ENCODE data around the gene KRTAP9-7.

KRTAP9-7 gene

GRCh38 chr17:41308251-41308917 lies 32.9 kb downstream of the KRTAP9-7 start:
- no peak overlapping the region for H3K4me3 ChIP-seq (ENCODE audit: low read depth, low read length)
- CTCF ChIA-PET: interaction anchor here (1.7 to 2.6 kb wide), 2 partner anchors 14 to 22 kb away, joined by 7 to 9 read pairs; no protein-coding TSS in a partner anchor
- POLR2A ChIA-PET: no interaction called here
- TF ChIP-seq CTCF (IDR thresholded peaks at IDR 0.05; ENCODE audit: insufficient read depth, low read length, missing control alignments): no peak
- DNase-seq (ENCODE audit: low read depth, low spot score): no peak

- POLR2A ChIA-PET: no interaction called here
Observed at GRCh38 chr17:41308918-41309359, 33.4 kb downstream of the KRTAP9-7 start, which contains the start of gene KRTAP16-1. TSS of gene KRTAP16-1 (minus strand) at chr17:41309309. CDS start at chr17:41309253, 56 bp downstream.

GRCh38 chr17:41311111-41311510 lies 35.6 kb downstream of the KRTAP9-7 start:
- ChIA-PET POLR2A (no interaction called here), CTCF (interaction anchor here (1.7 kb wide), 1 partner anchor 11 kb away, joined by 12 read pairs; no protein-coding TSS in a partner anchor)
- no peak for DNase-seq (ENCODE audit: low read depth, low spot score)
- H3K4me3 ChIP-seq (ENCODE audit: low read depth, low read length): no peak overlapping the region
- TF ChIP-seq CTCF (IDR thresholded peaks at IDR 0.05; ENCODE audit: insufficient read depth, low read length, missing control alignments): no peak

More at GRCh38 chr17:41308918-41309359, 33.4 kb downstream of the KRTAP9-7 start, which contains the start of gene KRTAP16-1:
- TF ChIP-seq CTCF (IDR thresholded peaks at IDR 0.05; ENCODE audit: insufficient read depth, low read length, missing control alignments): no peak
- DNase-seq (ENCODE audit: low read depth, low spot score): no peak
- CTCF ChIA-PET: interaction anchor here (1.7 to 2.6 kb wide), 2 partner anchors 13 to 21 kb away, joined by 7 to 9 read pairs; no protein-coding TSS in a partner anchor
- H3K4me3 ChIP-seq (ENCODE audit: low read depth, low read length): no peak within 1 kb of the TSS

GRCh38 chr17:41315204-41315794 lies 39.8 kb downstream of the KRTAP9-7 start, which contains the start of gene KRTAP17-1:
TSS of gene KRTAP17-1 (minus strand) at chr17:41315710. CDS start at chr17:41315650, 60 bp downstream.
- TF ChIP-seq CTCF (IDR thresholded peaks at IDR 0.05; ENCODE audit: insufficient read depth, low read length, missing control alignments): no peak
- CTCF ChIA-PET: interaction anchor here (1.2 to 11.4 kb wide), 2 partner anchors 16 to 234 kb away, joined by 4 to 90 read pairs; no protein-coding TSS in a partner anchor
- H3K4me3 ChIP-seq (ENCODE audit: low read depth, low read length): no peak within 1 kb of the TSS
- DNase-seq (ENCODE audit: low read depth, low spot score): no peak
- POLR2A ChIA-PET: no interaction called here

- no peak for TF ChIP-seq CTCF (IDR thresholded peaks at IDR 0.05; ENCODE audit: insufficient read depth, low read length, missing control alignments)
- POLR2A ChIA-PET: no interaction called here
Observed at GRCh38 chr17:41315814-41316445, 40.4 kb downstream of the KRTAP9-7 start.

More at GRCh38 chr17:41315814-41316445, 40.4 kb downstream of the KRTAP9-7 start:
- no peak for DNase-seq (ENCODE audit: low read depth, low spot score)
- CTCF ChIA-PET: interaction anchor here (11.4 kb wide), 1 partner anchor 15 kb away, joined by 90 read pairs; no protein-coding TSS in a partner anchor
- H3K4me3 ChIP-seq (ENCODE audit: low read depth, low read length): no peak overlapping the region

All from AG04449 (cell line).